ENCODE data around the gene GAD2.

- TF ChIP-seq EZH2 (IDR thresholded peaks at IDR 0.05; ENCODE audit: borderline replicate concordance, low read depth, low read length) (no peak), ZNF785 (CRISPR knock-in tag; IDR thresholded peaks at IDR 0.05) (no peak), CTCF (IDR thresholded peaks at IDR 0.05 in 2 of 3, conservative IDR thresholded peaks at IDR 0.05 in 1 of 3; ENCODE audit: insufficient read depth in 2 of 3, low read depth in 1 of 3, low read length in 3 of 3) (no peak), PREB (CRISPR knock-in tag; IDR thresholded peaks at IDR 0.05) (no peak), CBX5 (IDR thresholded peaks at IDR 0.05; ENCODE audit: borderline replicate concordance, low read depth) (no peak)
Measured at GRCh38 chr10:26198119-26198518, 18.5 kb upstream of the GAD2 start.

All from K562 (cell line).